Measurements from ENCODE around the gene DRC7.
"Not testable (repeated sequence)": the region's sequence is repeated elsewhere in the genome, so short reads cannot be mapped to it uniquely, and the experiment has no call there.

Gene DRC7

GRCh38 chr16:57739756-57740422 lies 45.3 kb downstream of the DRC7 start:
- no peak for DNase-seq

- DNase-seq = no peak
Observed at GRCh38 chr16:57740423-57741071, 45.9 kb downstream of the DRC7 start.

DNA sequence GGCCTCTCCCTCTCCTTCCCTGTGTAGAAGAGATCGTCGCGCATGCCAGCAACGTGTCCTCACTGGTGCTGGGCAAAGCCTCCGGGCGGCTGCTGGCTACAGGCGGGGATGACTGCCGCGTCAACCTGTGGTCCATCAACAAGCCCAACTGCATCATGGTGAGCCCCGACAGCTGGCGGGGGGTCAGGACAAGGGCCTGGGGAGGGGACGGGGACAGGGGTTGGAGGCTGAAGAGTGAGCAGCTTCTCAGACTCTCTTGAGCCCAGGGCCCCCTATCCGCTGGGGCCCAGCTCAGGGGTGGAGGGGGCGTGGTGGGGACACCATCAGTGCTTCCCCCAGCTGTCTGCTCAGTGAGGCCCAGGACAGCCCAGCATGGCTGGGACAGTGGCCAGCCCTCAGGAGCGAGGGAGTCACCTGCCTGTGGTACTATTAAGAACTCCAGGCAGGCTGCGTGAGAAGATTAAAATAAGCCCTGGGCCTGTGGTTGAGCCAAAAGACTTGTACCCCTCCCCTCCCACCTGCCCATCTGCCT lies 47.1 kb downstream of the DRC7 start:
- DNase-seq = no peak

GRCh38 chr16:57742543-57742942 lies 47.9 kb downstream of the DRC7 start:
- DNase-seq = no peak

DNA sequence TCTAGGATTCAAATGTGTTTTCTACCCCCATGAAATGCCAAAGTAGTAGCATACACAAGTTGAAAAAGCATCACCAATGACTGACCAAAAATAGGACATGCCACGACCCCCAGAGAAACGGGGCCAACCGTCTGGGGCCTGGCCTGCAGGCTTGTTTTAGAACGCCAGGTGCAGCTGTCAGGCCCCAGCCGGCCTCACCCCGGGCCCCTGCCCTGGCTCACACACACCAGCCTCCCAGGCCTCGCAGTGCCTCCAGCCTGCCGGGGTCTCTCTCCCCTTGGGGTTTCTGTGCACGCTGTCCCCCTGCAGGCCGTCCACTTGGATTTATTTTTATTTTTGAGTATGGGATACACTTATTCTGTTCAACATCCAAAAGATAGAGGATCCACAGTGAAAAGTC lies 48.9 kb downstream of the DRC7 start:
- no peak for DNase-seq

- no peak for DNase-seq
Observed at GRCh38 chr16:57743886-57744641, 49.5 kb downstream of the DRC7 start.

DNA sequence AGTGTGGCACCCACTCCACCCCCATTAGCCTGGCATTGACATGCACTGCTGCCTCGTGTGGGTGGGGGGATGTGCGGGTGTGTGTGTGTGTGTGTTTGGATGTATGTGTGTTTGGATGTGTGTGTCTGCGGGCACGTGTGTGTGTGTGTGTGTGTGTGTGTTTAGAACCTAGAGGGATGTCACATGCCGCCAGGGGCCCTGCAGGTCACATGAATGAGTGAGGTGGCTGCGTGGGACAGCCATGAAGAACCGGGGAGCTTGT lies 50.0 kb downstream of the DRC7 start:
- DNase-seq = no peak

DNA sequence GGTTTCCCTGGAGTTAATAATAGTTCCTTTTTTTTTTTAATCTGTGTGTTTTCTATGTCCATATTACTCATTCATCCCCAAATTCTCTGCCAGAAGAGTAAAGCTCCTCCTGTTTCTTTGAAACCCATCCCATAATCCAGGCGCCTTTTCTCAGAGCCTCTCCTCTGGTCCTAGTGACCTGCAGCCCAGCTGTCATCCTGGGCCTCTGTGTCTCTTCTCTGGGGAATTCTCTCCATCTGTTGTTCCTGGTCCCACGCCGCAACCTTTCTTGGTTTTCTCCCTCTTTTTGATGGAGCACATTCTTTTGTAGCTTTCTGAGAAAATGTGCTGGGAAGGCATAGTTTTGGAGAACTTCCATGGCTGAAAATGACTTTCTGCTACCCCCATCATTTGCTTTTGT lies 51.2 kb downstream of the DRC7 start:
- DNase-seq = no peak

- not testable (repeated sequence) for DNase-seq
Observed at GRCh38 chr16:57746316-57746715, 51.7 kb downstream of the DRC7 start.

GRCh38 chr16:57747091-57747490 lies 52.5 kb downstream of the DRC7 start:
- no peak for DNase-seq

- DNase-seq = no peak
Observed at GRCh38 chr16:57747496-57747895, 52.9 kb downstream of the DRC7 start.

- DNase-seq = no peak
Observed at GRCh38 chr16:57747996-57748395, 53.4 kb downstream of the DRC7 start.

GRCh38 chr16:57748596-57748995 lies 54.0 kb downstream of the DRC7 start:
- no peak for DNase-seq

DNA sequence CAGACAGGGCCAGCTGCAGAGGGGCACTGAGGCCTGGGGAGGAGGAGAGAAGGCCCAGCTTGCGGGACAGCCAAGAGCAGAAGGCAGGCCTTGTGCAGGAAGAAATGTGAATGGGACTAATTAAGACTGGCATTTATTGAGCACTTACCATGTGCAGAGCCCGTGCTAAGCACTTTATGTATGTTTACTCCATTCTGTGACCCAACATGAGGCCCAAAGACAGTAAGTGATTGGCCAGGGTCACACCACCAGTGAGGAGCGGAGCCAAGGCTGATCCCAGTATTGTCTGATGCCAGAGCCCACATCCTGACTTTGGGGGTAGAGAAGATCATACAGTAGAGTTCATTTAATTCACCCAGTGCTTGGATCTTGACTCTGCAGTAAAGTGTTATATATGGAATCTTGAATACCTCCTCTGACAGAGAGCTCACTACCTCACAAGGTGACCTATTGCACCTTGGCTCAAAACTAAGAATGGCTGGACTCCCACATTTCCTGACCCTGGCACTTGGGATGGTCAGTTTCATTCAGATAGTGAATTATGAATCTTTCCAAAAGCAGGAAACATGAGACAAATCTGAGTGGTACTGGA lies 54.6 kb downstream of the DRC7 start:
- no peak for DNase-seq

DNA sequence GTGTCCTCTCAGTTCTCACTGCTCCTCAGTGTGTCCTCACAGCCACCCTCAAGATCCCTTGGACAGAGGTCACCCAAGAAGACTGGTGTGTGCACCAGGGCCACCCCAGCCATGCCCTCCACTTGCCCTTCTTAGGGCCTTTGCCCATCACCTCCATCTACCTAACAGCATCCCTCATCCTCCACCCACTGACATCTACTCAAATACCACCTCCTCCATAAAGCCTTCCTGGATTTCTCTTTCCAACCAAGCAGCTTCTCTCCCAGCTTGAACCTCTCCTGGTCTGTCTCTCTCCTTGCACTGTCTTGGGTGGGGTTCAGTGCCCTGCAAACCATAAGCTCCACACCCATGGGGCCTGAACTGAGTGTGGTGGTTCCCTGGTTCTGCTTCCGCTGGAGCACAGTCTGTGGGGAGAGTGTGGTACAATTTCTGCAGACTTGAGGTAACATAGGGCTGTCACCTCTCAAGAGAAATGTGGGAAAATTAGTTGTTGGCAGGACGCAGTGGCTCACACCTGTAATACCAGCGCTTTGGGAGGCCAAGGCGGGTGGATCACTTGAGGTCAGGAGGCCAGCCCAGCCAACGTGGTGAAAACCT lies 55.3 kb downstream of the DRC7 start:
- no peak for DNase-seq

- DNase-seq = no peak
Observed at GRCh38 chr16:57750796-57751538, 56.4 kb downstream of the DRC7 start.

GRCh38 chr16:57751539-57752202 lies 57.1 kb downstream of the DRC7 start:
- DNase-seq = no peak

DNA sequence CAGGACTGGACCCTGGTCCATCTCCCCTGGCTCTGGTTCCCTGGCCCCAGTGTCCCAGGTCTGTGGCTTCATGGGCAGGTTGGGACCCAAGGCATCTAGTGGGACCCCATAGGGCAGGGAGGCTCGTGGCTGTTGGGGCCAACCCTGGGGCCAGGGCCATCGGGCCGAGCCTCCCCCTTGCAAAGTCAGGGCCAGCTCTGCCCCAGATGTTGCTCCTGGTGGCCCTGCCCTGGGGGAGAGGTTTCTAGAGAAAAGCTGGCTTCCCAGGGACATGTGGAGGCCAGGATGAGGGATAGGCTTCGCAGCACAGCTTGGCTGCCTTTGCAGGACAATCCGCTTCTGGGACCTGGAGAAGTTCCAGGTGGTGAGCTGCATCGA lies 57.6 kb downstream of the DRC7 start:
- no peak for DNase-seq

DNA sequence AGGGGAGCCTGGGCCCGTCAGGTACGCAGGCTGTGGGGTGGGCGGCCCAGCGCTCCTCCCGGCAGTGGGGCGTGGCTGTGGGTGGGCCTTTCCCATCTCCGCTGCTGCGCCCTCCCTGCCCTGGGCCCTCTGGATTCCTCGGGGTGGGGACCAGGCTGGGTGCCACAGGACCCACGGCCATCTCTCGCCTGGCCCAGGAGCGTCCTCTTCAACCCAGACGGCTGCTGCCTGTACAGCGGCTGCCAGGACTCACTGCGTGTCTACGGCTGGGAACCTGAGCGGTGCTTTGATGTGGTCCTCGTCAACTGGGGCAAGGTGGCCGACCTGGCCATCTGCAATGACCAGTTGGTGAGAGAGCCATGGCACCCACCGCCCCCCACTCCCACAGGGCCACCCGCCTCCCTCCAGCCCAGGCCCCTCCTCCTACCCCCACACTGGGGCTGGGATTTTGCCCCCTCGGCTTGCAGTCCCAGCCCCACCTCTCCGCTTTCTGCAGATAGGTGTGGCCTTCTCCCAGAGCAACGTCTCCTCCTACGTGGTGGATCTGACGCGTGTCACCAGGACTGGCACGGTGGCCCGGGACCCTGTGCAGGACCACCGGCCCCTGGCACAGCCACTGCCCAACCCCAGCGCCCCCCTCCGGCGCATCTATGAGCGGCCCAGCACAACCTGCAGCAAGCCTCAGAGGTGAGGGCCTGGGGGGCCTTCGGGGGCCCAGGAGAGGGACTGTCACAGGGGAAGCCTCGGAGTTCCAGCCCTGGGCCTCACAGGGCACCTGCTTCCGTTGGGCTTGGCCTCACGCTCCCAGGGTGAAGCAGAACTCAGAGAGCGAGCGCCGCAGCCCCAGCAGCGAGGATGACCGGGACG lies 58.2 kb downstream of the DRC7 start:
- DNase-seq = no peak

- no peak for DNase-seq
Observed at GRCh38 chr16:57753448-57754353, 59.1 kb downstream of the DRC7 start.
